ENCODE results near the gene KLHL22. TPM values are rescaled to one million over a fixed set of nuclear protein-coding genes. Genes with fewer than 3 reads are reported as not detected.

The KLHL22 gene
- total RNA-seq, 1 donor from 2014 or later = 18.0 TPM

DNA sequence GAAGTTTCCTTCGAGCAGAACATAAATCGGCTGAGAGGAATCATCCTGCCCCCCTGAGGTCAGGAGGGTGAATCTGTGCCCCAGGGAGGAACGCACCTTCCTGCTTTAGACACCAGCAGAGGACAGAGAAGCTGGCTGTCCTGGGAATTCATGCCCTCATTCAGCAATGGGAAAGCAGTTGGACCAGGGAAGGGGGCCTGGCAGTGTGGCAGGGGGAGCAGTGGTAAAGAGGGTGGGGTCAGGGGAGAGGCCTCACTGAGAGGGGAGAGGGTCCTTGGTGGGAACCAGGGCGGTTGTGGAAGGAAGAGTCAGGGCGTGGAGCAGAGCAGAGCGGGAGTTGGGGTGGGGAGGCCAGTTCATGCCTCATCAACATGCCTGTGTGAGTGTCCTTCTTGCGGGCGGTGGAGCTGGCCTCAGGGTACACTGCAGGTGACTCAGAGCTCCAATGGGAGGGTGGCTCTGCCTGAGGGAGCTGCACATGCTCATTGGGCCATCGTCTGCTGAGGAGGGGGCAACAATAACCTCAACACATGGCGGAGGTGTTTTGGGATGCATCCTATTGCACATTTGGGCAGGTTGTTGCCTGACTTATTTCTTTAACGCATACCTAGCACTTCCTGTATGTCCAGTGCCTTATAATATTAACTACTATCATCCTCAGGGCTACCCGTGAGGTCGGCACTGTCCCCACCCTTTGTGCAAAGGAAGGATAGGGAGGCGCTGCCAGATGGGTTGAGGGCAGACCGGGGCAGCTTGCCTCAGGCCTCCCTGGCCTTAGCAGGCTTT, 35.0 kb upstream of the KLHL22 start:
- no peak overlapping the region for H3K4me3 ChIP-seq (ENCODE audit: low read depth, low read length)
- no peak for DNase-seq (ENCODE audit: low read depth)
- TF ChIP-seq, protein P1, sequence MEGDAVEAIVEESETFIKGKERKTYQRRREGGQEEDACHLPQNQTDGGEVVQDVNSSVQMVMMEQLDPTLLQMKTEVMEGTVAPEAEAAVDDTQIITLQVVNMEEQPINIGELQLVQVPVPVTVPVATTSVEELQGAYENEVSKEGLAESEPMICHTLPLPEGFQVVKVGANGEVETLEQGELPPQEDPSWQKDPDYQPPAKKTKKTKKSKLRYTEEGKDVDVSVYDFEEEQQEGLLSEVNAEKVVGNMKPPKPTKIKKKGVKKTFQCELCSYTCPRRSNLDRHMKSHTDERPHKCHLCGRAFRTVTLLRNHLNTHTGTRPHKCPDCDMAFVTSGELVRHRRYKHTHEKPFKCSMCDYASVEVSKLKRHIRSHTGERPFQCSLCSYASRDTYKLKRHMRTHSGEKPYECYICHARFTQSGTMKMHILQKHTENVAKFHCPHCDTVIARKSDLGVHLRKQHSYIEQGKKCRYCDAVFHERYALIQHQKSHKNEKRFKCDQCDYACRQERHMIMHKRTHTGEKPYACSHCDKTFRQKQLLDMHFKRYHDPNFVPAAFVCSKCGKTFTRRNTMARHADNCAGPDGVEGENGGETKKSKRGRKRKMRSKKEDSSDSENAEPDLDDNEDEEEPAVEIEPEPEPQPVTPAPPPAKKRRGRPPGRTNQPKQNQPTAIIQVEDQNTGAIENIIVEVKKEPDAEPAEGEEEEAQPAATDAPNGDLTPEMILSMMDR (conservative IDR thresholded peaks at IDR 0.05; ENCODE audit: low read depth, low read length) = no peak

DNA sequence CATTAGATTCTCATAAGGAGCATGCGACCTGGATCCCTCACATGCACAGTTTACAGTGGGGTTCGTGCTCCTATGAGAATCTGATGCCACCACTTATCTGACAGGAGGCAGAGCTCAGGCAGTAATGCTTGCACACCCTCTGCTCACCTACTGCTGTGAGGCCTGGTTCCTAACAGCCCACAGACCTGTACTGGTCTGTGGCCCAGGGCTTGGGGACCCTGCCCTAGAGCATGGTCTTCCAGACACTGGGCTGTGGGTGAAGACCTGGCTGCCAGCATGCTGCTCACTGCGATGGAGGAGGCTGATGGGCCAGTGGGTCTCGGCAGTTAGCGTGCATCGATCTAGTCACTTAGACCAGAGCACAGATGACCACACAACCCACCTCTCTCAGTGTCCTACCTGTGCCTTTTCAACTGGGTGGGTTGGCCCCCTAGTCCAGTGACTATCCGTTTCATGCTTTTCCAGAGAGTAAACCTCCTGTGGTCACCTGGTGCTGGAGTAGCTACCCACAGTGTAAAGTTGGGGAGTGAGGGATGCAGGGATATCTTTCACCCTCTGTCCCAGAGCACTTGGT, 32.9 kb upstream of the KLHL22 start:
- TF ChIP-seq, protein P1 (conservative IDR thresholded peaks at IDR 0.05; ENCODE audit: low read depth, low read length) = no peak
- no peak for DNase-seq (ENCODE audit: low read depth)
- no peak overlapping the region for H3K4me3 ChIP-seq (ENCODE audit: low read depth, low read length)

DNA sequence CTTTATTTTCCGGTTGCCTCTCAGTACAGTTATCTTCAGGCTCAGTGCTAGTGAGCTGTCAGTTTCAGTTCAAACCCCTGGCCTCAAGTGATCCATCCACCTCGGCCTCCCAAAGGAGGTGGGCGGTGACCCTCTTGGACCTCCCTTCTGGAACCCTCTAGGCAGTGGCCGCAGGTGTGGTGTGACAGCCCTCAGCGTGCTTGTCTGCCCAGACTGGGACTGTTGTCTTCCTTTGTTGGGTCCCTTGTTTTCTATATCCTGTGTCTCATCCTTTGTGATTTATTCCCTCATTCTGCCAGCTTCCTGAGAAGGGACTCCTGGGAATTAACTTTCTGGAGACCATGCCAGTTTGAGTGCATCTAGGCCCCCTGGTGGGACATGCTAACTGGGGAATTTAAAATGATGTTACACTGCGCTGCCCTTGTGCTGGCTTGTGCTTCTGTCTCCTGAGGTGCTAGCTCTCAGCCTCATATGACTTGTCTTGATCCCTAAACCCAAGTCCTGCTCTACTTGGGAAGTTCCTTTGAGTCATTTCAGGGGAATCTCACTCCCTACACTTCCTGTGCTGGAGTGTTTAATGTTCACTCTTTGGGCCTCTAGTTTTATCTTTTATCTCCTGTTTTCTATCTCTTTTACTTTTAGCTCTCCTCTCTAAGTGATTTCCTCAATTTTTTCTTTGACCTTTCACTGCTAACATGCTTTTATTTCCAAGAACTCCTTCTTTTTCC, 31.2 kb upstream of the KLHL22 start:
- no peak overlapping the region for H3K4me3 ChIP-seq (ENCODE audit: low read depth, low read length)
- DNase-seq (ENCODE audit: low read depth) = peak; percentile 62
- TF ChIP-seq, protein P1 (conservative IDR thresholded peaks at IDR 0.05; ENCODE audit: low read depth, low read length) = peak; percentile 31

DNA sequence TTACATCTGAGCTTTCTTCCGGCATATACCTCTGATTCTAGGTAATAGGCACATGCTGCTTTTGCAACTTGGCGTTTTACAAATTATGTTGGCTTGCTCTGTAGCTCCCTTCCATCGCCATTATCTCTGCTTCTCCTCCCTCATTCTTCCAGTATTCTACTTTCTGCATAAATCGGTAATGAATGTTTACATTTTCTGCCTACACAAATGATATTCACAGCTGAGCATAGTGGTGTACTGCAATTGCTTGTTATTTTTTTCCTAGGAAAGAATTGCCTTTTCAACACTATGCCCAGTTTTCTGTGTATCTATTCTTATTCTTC, 30.7 kb upstream of the KLHL22 start:
- H3K4me3 ChIP-seq (ENCODE audit: low read depth, low read length) = no peak overlapping the region
- TF ChIP-seq, protein P1 (conservative IDR thresholded peaks at IDR 0.05; ENCODE audit: low read depth, low read length) = no peak
- DNase-seq (ENCODE audit: low read depth) = no peak

DNA sequence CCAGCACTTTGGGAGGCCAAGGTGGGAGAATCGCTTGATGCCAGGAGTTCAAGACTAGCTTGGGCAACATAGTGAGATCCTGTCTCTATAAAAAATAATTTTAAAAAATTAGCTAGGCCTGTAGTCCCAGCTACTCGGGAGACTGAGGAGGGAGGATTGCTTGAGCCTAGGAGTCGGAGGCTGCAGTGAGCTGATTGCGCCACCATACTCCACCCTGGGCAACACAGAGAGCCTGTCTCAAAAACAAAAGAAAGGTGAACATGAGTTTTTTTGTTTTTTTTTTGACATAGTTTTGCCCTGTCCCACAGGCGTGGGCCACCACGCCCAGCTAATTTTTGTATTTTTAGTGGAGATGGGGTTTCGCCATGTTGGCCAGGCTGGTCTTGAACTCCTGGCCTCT, 29.5 kb upstream of the KLHL22 start:
- no peak overlapping the region for H3K4me3 ChIP-seq (ENCODE audit: low read depth, low read length)
- TF ChIP-seq, protein P1 (conservative IDR thresholded peaks at IDR 0.05; ENCODE audit: low read depth, low read length) = no peak
- no peak for DNase-seq (ENCODE audit: low read depth)

DNA sequence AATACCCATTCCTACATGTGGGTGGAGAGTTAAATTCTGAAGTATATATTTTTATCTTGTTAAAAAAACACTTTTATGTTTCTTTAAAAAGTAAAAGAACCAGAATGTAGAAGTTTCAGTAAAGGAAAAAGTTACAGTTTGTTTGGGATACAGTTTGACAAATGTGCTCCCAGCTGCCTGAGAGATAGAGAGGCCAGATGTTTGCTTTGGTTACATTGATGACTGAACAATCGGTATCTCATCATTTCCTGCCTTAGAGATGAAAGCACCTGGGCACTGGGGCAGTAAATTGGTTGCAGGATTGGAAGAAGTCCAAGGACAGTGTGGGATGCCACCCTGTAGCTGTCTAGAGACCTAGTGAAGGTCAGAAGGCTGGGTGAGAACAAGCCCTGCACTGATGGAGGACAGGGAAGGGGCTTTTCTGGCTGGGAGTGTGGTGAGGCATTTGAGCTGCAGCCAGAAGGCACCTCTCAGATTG, 28.4 kb upstream of the KLHL22 start:
- H3K4me3 ChIP-seq (ENCODE audit: low read depth, low read length) = no peak overlapping the region
- DNase-seq (ENCODE audit: low read depth) = no peak

More for the DNA sequence above, 28.4 kb upstream of the KLHL22 start:
- TF ChIP-seq, protein P1 (conservative IDR thresholded peaks at IDR 0.05; ENCODE audit: low read depth, low read length) = no peak

Data from epithelial cell of proximal tubule (primary cell).